HG03558 (cell line): ENCODE results near the gene TMEM245.

ENCODE experiments used
- ATAC-seq: cut with Tn5 transposase; IDR thresholded peaks from one replicate; pipeline ENCODE4 v1.9.1; 2021; ENCODE audit warnings: moderate number of reproducible peaks; ENCODE audit not compliant: unreplicated experiment; ENCODE audit errors: extremely low read depth

Gene TMEM245

DNA sequence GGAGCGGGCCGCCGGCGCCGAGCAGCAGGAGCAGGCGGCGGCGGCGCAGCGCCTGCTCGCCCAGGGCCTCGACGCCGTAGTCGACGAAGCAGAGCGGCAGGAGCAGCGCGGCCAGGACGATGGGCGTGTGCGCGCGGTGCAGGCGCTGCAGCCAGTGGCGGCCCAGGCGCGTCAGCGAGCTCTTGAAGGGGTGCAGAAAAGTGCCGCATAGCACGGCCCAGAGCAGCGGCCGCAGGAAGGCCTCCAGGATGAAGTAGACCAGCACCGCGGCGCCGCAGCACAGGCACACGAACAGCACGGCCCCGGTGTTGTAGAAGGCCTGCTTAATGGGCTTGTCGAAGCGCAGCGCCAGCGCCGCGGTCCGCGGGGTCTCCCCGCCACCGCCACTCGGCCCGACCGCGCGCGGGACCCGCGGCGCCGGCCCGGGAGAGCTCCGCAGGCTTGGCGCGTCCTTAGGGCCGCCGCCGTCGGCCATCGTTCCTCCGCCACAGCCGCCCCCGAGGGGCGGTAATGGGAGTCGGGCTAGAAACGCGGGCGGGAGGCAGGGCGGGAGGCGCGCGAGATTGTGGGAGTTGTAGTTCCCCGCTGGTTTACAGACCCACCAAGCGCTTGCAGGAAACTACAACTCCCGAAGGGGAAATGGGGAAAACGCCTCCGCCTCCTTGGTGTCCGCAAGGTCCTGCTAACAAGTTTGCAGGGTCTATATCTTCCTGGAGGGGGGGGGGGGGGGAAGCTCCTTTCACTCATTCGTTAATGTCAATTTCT lies at the start of gene TMEM245:
Gene TMEM245 (minus strand): TSS at position 509 of the 765 bp plus-strand sequence. CDS start 34 bp downstream, at position 475.
- ATAC-seq: peak; percentile 74

DNA sequence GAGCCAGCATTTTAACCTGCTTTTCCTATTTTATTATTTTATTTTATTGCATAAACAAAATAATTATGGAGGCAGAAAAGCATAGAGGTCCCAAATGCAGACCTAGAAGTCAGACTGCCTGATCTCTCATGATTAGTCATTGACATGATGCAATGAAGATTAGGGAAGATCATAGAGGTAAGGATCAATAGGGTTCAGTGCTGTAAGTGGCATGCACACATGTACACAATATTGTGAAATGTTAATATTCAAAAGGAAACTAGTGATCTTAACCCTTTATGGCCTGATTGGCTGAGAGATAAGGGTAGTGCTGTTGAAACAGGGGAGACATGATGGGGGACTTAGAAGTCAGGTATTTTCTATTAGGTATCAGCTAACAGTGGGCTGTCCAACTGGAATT lies 48.4 kb upstream of the TMEM245 start:
- ATAC-seq: no peak

DNA sequence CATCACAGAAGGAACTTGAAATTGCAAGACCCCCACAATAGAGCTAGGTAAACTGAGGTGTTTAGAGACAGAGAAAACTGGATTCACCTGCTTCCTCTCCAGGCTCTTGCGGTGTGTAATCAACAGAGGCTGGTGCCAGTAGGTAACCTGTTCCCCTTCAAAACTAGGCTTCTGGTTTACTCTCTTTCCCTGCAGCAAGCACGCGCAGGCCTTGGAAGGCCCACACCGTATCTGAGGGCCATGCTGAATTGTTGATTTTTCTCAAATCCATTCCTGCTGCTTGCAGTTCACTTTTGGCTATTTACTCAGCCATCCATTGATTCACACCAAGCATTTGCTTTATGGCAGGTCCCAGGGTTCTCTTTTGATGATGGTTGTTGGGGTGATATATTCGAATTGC lies 48.0 kb upstream of the TMEM245 start:
- ATAC-seq: no peak

DNA sequence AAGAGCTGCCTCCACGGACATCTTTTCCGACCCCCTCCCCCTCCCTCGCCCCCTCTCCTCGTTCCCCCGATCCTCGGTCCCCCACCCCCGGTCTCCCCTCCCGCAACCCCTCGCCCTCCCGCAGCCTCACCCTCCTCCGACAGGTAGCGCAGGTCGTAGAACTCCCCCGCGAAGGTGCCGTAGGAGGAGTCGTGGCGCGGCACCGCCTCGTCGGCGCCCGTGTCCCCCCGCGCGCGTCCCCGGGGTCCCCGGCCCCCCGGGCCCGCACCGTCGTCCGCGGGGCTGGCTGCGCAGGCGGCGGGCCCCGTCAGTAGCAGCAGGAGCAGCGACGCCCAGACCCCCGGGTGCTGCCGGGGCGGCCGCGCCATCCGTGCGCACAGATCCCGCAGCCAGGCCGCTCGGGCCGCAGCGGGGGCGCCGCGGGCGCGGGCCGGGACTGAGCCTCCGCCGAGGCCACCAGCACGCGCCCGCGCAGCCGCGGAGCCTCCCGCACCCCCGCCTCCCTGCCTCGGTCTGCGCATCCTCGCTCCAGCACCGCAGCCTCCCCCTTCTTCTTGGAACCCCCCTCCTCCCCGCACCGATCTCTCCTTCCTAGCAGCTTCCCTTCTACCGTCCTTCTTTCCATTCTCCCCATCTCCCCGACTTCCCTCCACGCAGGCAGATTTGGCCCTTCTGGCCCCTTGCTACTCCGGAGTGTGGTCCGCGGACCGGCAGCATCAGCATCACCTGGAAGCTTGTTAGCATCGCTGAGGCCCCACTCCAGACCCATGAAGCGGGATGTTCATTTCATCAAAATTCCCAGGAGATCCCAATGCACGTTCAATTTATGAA lies 47.2 kb upstream of the TMEM245 start, which contains the start of gene FRRS1L:
Gene FRRS1L (minus strand): TSS at position 479 of the 831 bp plus-strand sequence. CDS start 111 bp downstream, at position 368.
- ATAC-seq: no peak

DNA sequence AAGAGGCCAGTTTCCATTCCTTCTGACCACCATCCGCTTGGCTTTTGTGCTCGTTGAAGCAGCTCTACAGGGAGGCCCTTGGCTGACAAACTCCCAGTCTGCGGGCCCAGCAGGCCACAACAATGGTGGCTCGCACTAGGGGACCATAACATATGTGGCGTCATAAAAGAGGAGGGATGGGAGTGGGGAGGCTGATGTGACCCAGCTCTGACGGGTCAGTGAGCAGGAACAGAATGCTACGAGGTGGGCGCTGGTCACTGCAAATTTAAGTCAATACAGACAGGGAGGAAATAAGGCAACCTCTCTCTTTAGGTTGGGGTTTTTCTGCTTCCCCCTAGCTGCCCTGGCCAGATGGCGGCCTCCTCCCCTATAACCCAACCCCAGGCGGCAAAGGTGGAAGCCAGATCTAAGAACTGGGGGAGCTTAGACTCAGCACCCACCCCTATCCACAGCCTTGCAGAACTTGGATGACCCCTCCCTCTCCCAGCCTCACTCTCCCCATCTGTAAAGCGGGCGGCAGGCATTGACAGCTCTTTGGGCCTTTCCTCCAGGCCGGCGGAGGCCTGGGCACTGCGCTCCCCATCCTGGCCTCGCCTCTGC lies 46.5 kb upstream of the TMEM245 start:
- ATAC-seq: no peak

DNA sequence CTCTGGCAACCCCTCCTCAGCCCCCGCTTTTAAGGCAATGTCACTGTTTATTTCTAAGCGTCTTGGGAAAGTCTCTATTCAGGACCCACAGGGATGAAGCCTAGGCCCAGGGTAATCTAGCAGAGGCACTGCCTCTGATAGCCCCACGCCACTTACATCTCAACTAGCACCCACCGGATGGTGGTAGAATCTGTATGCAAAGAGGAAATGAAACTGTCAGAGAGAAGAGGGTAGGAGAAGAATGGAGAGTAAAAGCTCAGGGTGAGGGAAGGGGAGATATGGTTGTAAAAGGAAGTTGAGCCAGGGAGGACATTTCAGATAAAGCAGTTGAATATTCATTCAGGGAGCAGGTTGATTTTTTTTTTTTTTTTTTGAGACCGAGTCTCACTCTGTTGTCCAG lies 44.3 kb upstream of the TMEM245 start:
- peak; percentile 62 for ATAC-seq

DNA sequence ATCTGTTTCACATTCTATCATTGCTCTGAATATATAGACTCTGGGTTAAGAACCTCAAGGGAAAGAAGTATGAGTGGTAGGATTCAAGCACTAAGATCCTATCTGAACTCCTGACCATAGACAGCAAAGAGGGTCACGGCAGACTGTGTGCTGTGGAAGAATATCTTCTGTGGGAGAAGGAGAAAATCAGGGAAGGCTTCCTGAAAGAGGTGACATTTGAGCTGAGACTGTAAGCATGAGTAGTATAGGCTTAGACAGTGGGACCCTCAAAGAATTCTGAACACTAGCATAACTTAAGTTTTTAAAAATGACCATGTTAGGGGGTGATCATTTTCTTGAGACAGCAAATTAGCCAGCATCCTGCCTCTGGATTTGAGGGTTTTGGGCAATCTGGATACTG lies 43.4 kb upstream of the TMEM245 start:
- no peak for ATAC-seq

DNA sequence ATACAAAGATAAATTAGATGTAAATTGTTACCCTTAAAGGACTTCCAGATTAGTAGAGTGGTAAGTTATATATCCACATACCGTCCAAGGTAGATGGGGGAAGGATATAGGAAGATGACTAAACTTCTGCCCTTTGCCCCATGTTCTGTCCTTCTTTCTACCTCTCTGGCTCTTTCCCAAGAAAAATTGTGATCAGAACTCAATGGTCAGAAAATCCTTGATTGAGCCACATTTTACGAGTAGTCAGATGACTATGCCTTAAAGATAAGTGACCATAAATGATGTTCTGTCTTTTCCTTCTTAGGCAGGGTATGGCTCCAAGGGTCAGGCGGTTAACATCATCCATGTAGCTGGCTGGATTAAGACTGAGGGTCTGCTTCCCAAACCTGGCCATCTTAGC lies 42.9 kb upstream of the TMEM245 start:
- ATAC-seq: no peak

DNA sequence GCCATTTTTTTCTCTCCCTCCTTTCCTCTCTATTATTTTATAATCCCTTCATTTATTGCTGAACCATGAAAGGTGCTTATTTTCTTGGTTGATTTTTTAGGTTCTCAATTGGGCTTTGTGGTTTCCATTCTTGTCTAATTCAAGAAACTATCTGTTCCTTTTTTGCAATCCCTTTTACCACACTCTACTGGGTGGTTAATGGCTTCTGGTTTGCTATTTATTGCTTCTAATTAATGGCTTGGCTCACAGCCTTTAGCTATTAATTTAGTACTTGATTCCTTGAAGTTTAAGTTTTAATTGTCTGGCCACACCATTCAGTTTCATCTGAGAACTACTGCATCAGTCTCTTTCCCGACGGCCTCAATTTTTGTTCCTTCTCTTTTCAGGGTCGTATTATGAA lies 41.7 kb upstream of the TMEM245 start:
- ATAC-seq: no peak

DNA sequence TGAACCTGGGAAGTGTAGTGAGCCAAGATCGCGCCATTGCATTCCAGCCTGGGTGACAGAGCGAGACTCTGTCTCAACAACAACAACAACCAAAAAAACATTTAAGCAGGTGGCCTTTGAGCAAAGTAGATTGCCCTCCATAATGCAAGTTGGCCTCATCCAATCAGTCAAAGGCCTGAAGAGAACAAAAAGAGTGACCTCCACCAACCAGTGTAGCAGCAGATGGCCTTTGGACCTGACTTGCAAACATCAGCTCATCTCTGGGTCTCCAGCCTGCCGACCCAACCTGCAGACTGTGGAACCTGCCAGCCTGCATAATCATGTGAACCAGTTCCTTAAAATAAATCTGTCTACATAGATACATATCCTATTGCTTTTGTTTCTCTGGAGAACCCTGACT lies 39.8 kb upstream of the TMEM245 start:
- no peak for ATAC-seq

DNA sequence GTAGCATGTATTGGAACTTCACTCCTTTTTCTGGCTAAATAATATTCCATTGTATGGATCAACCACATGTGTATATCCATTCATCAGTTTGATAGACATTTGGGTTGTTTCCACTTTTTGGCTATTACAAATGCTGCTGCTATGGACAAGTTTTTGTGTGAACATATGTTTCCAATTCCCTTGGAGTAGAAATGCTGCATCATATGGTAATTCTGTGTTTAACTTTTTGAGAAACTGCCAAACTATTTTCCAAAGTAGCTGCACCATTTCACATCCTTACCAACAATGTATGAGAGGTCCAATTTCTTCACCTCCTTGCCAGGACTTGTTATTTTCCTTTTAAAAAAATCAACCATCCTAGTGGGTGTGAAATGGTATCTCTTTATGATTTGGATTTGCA lies 38.9 kb upstream of the TMEM245 start:
- no peak for ATAC-seq

DNA sequence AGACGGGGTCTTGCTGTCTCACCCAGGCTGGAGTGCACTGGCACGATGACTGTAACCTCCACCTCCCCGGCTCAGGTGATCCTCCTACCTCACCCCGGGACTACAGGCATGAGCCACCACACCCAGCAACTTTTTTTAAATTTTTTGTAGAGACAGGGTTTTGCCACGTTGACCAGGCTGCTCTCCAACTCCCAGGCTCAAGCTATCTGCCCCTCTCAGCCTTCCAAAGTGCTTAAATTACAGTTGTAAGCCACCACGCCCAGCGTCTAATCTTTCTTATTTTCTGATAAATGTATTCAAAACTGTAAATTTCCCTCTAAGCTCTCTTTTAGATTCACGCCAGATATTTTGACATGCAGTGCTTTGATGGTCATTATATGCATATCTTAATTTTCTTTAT lies 37.0 kb upstream of the TMEM245 start:
- no peak for ATAC-seq

DNA sequence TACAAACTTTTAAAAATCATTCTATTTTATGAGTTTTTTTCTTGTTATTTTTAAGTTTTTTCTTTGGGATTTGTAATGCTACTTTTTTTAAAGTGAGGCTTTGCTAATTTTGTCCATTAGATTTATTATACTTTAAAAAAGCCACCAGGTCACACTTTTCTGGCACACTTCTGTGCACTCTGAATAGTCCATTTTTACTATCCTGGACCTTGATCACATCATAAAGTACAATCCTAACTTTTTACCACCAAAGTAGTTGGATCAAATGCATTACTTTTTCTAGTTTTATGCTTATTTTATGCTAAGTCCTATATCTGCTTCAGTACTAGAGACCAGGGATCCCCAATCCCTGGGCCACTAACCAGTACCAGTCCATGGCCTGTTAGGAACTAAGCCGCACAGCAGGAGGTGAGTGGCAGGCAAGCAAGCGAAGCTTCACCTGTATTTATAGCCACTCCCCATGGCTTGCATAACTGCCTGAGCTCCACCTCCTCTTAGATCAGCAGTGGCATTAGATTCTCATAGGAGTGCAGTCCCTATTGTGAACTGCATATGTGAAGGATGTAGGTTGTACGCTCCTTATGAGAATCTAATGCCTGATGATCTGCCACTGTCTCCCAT lies 31.3 kb upstream of the TMEM245 start:
- ATAC-seq: no peak

DNA sequence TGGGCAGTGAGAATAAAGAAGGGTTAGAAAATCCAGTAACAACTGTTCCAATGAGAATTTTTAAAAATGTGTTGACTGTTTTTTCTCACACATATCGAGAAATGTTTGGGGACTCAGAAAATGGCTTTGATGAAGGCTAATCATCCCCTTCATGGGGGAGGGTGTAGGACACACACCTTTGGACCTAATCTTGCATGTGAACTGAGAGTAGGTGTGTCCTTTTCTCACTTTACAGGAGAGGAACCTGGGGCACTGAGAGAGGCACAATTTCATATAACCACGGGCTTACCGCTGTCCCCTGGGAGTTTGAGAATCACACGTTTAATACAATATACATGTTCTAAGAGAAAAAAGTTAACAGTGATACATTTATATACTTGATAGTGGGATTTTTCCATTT lies 30.0 kb upstream of the TMEM245 start:
- no peak for ATAC-seq

DNA sequence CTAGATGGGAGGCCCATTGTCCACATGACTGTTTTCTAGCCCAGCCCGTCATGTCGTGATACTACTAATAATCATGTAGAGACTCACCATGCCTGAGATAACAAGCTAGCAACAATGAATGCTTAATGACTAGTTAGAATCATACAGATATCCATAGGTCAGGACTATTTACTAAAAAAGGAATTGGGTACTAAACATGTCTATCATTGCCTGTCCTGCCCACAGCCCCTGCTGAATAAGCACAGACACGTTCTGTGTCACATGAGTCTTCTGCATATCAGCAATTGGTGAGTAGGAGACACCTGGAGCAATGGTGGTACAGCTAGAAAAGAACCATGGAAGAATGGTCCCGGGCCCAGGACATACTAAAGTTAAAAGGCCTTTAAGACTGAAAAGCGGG lies 29.3 kb upstream of the TMEM245 start:
- ATAC-seq: no peak

DNA sequence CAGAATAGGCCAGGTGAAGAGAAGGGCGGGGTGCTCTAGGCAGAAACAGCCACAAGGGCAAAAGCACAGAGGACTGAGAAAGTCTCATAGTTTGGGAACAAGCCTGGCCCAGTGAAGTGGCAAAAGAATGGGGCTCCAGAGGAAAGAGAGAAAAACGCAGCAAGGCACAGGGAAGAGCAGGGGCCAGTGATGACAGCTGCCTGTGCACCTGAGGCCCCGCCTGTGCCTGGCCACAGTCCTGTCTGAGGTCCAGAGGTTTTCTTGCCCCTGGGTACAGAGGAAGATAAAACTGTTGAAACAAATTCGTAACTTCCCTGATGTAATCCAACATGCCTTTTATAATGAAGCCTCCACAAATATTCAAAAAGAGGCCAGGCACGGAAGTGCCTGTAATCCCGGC lies 25.3 kb upstream of the TMEM245 start:
- no peak for ATAC-seq

DNA sequence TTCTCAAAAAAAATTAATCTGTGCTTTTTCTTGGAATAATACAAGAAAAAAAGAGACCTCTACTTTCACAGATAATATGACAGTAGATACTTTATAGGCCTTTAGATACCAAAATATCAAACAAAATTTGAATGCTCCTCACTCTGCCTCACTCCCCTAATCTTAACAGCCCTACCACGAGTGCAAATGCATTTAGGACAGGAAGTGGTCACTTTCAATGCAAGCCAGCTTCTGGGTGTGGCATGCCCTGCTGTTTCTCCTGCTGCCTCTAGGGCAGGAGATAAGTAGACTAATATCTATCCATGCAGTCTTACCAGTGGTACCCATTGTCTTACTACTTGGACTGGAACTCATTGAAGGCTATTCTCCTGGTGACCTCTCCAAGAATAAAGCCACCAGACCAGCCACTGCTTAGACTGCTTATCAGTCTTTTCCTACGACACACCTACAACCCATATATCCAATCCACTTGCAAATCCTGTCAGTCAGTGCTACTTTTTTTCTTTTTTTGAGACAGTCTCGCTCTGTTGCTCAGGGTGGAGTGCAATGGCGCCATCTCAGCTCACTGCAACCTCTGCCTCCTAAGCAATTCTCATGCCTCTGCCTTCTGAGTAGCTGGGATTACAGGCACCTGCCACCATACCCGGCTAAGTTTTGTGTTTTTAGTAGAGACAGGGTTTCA lies 24.3 kb upstream of the TMEM245 start:
- ATAC-seq: peak; percentile 95

DNA sequence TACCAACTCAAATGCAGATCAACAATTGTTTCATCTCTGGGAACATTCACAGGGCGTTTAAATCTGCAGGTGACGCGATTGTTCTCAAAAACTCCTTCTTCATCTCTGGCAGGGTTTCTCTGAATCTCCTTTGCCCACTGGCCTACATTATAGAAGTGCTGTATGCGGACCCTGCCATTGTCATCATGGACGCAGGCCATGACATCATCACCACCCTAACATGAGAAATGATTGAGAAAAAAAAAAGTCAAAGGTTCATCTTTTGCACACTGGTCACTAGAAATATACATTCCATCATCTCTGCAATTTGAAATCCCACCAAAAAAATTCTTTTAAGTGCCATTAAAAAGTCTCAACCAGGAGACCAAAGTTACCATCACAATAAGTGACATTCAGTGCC lies 21.6 kb upstream of the TMEM245 start:
- no peak for ATAC-seq

DNA sequence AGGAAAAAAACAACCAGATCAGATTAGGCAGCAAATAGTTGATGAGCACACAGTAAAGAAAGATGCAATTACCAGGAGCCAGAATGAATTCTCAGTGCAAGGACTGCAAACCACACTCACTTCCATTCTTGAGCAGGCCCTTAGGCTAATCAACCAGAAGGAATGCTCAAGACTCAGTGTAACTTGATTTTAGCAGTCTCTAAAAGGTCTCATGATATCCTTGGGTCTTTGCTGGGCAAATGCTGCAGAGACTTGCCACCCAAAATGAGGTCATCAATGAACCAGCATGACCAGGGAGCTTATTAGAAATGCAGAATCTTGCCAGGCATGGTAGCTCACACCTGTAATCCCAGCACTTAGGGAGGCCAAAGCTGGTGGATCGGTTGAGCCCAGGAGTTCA lies 20.1 kb upstream of the TMEM245 start:
- ATAC-seq: no peak

DNA sequence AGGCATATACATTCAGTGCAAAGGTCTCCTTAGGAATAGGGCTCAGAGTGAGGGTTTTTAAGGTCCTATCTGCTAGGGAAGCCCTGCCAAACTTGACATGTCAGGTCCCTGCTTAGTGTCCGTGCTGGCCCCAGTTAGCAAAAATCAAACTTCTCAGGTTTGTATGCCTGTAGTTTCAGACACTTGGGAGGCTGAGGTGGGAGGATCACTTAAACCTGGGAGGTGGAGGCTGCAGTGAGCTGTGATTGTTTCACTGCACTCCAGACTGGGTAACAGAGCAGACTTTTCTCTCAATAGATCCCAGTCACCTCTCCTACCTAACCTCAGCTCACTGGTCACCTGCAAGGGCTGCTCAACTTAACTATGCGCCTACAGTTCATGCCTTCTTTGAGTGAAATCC lies 18.7 kb upstream of the TMEM245 start:
- ATAC-seq: no peak
